ENCODE data around the gene MAST4. TPM values are rescaled to one million over a fixed set of nuclear protein-coding genes. Genes with fewer than 3 reads are reported as not detected.

MAST4 gene
- total RNA-seq, 1 experiment from 2014 or later = 11.8 TPM

DNA sequence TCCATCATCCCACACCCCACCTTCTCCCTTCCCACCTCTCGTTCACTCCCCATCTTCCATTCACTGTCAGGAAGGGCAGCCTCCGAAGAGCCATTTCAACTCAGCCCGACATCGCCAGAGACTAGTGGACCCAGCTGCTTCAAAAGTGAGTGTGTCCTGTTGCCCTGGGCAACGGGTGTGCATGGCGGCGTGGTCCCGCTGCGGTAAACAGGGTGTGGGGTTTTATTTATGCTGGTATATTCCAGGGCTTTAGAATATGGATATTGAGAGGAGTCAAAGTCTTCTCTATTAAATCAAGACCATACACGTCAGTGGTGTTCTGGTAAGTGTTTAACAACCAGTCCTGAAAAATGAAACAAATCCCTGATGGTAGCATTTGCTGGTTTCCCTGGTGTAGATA, 274.5 kb downstream of the MAST4 start:
- Histone ChIP-seq H3K4me2 (ENCODE audit: low read depth, low read length, poor library complexity, severe bottlenecking) (no peak overlapping the region), H3K9ac (ENCODE audit: low read length) (no peak overlapping the region)
- no peak for DNase-seq

GRCh38 chr5:66871651-66872050, 275.5 kb downstream of the MAST4 start:
- Histone ChIP-seq H3K9me3 (ENCODE audit: low read length) (no peaks in the 10 kb centered on the region), H3K27me3 (ENCODE audit: low read length) (no peaks in the 10 kb centered on the region), H3K4me1 (ENCODE audit: low read length) (peaks cover 28% of the 10 kb centered on the region), H3K9me2 (replicated peaks; ENCODE audit: insufficient read depth, low read length) (no peaks in the 10 kb centered on the region), H3K36me3 (ENCODE audit: insufficient read depth, low read length) (no peaks in the 10 kb centered on the region), H3K27ac (ENCODE audit: low read length) (no peak overlapping the region), H3K79me2 (ENCODE audit: low read length) (no peaks in the 10 kb centered on the region), H3K4me3 (ENCODE audit: low read length) (no peak overlapping the region), H3K9ac (ENCODE audit: low read length) (no peak overlapping the region), H3K4me2 (ENCODE audit: low read depth, low read length, poor library complexity, severe bottlenecking) (no peak overlapping the region), H4K20me1 (ENCODE audit: insufficient read depth, low read depth, low read length) (no peaks in the 10 kb centered on the region), H2AFZ (ENCODE audit: low read length) (no peak overlapping the region)
- DNase-seq = no peak

More for the DNA sequence above, 274.5 kb downstream of the MAST4 start:
- Histone ChIP-seq H3K36me3 (ENCODE audit: insufficient read depth, low read length) (no peaks in the 10 kb centered on the region), H3K27ac (ENCODE audit: low read length) (no peak overlapping the region), H3K9me2 (replicated peaks; ENCODE audit: insufficient read depth, low read length) (no peaks in the 10 kb centered on the region), H2AFZ (ENCODE audit: low read length) (no peak overlapping the region), H3K4me1 (ENCODE audit: low read length) (peaks cover 23% of the 10 kb centered on the region), H3K4me3 (ENCODE audit: low read length) (no peak overlapping the region), H4K20me1 (ENCODE audit: insufficient read depth, low read depth, low read length) (no peaks in the 10 kb centered on the region), H3K79me2 (ENCODE audit: low read length) (no peaks in the 10 kb centered on the region), H3K27me3 (ENCODE audit: low read length) (no peaks in the 10 kb centered on the region), H3K9me3 (ENCODE audit: low read length) (no peaks in the 10 kb centered on the region)

DNA sequence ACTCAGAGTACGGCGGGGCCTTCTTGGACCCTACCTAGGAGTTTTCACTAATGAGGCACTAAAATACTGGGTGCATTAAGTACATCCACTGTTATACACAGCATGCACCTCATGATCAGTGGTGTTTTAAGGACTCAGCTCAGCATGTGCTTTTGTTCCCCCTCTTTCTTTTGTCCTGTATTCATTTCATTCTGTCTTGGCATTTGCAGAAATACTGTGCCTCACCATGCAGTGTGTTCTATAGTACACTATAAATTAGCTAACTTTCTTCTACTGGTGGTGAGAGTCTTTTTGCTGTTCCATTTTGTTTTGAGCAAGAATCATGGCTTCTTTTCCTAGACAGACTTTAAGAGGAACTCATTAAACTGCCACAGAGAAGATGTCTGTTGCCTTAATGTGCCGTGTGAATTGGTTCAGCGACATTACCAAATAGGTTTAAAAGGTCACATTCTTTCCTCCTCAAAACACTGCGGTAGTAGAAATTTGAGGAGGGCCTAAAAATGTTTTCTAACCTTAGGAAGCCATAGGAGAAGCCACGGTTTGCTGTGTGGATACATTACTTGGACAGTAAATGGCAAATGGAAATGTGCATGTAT, 276.6 kb downstream of the MAST4 start:
- Histone ChIP-seq H3K79me2 (ENCODE audit: low read length) (no peaks in the 10 kb centered on the region), H3K9me2 (replicated peaks; ENCODE audit: insufficient read depth, low read length) (no peaks in the 10 kb centered on the region), H3K27me3 (ENCODE audit: low read length) (no peaks in the 10 kb centered on the region), H3K4me3 (ENCODE audit: low read length) (no peak overlapping the region), H3K27ac (ENCODE audit: low read length) (no peak overlapping the region), H3K36me3 (ENCODE audit: insufficient read depth, low read length) (no peaks in the 10 kb centered on the region), H4K20me1 (ENCODE audit: insufficient read depth, low read depth, low read length) (no peaks in the 10 kb centered on the region), H3K4me2 (ENCODE audit: low read depth, low read length, poor library complexity, severe bottlenecking) (no peak overlapping the region), H3K9ac (ENCODE audit: low read length) (no peak overlapping the region), H2AFZ (ENCODE audit: low read length) (no peak overlapping the region), H3K4me1 (ENCODE audit: low read length) (peaks cover 30% of the 10 kb centered on the region), H3K9me3 (ENCODE audit: low read length) (no peaks in the 10 kb centered on the region)
- DNase-seq = no peak

GRCh38 chr5:66874004-66874403, 277.8 kb downstream of the MAST4 start:
- H4K20me1 ChIP-seq (ENCODE audit: insufficient read depth, low read depth, low read length) = no peaks in the 10 kb centered on the region
- no peaks in the 10 kb centered on the region for H3K36me3 ChIP-seq (ENCODE audit: insufficient read depth, low read length)
- H3K4me2 ChIP-seq (ENCODE audit: low read depth, low read length, poor library complexity, severe bottlenecking) = no peak overlapping the region
- DNase-seq = no peak
- no peaks in the 10 kb centered on the region for H3K9me3 ChIP-seq (ENCODE audit: low read length)
- peaks cover 27% of the 10 kb centered on the region for H3K4me1 ChIP-seq (ENCODE audit: low read length)
- H3K27me3 ChIP-seq (ENCODE audit: low read length) = no peaks in the 10 kb centered on the region
- no peak overlapping the region for H2AFZ ChIP-seq (ENCODE audit: low read length)
- no peak overlapping the region for H3K27ac ChIP-seq (ENCODE audit: low read length)
- H3K4me3 ChIP-seq (ENCODE audit: low read length) = no peak overlapping the region
- no peaks in the 10 kb centered on the region for H3K79me2 ChIP-seq (ENCODE audit: low read length)
- no peaks in the 10 kb centered on the region for H3K9me2 ChIP-seq (replicated peaks; ENCODE audit: insufficient read depth, low read length)
- H3K9ac ChIP-seq (ENCODE audit: low read length) = no peak overlapping the region

- DNase-seq = peak; percentile 71
- H3K36me3 ChIP-seq (ENCODE audit: insufficient read depth, low read length) = no peaks in the 10 kb centered on the region
- no peaks in the 10 kb centered on the region for H3K79me2 ChIP-seq (ENCODE audit: low read length)
- no peak overlapping the region for H3K27ac ChIP-seq (ENCODE audit: low read length)
- H2AFZ ChIP-seq (ENCODE audit: low read length) = no peak overlapping the region
- no peaks in the 10 kb centered on the region for H3K9me3 ChIP-seq (ENCODE audit: low read length)
- peaks cover 27% of the 10 kb centered on the region for H3K4me1 ChIP-seq (ENCODE audit: low read length)
- no peaks in the 10 kb centered on the region for H3K27me3 ChIP-seq (ENCODE audit: low read length)
- H3K9me2 ChIP-seq (replicated peaks; ENCODE audit: insufficient read depth, low read length) = no peaks in the 10 kb centered on the region
- H3K9ac ChIP-seq (ENCODE audit: low read length) = no peak overlapping the region
- no peaks in the 10 kb centered on the region for H4K20me1 ChIP-seq (ENCODE audit: insufficient read depth, low read depth, low read length)
- no peak overlapping the region for H3K4me3 ChIP-seq (ENCODE audit: low read length)
- peak overlapping the region; percentile 37 for H3K4me2 ChIP-seq (ENCODE audit: low read depth, low read length, poor library complexity, severe bottlenecking)
These were observed 279.1 kb downstream of the MAST4 start for GRCh38 chr5:66875315-66875714.

DNA sequence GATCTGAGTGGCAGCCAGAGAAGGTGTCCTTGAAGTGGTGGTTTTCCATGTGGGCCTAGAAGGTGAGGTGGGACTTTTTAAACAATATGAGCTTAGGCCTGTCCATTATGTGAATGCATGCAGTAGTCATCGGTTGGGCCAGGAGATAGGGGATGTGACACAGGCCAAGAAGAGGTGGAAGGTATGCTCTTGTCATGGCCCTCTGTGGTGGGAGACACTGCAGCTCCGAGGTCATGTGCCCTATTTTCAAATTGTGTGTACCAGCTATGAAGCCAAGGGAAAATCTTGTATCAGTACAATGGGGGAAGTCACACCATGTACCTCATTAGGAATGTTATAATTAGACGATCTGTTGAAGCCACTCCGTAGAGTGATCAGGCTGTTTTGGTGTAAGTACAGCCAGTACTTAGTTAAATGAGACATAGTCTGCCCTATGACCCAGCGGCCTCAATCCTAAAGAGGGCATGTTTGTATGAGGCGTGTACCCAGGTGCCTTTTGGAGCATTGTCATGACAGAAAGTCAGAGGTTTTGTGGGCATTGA, 280.1 kb downstream of the MAST4 start:
- H2AFZ ChIP-seq (ENCODE audit: low read length) = no peak overlapping the region

DNA sequence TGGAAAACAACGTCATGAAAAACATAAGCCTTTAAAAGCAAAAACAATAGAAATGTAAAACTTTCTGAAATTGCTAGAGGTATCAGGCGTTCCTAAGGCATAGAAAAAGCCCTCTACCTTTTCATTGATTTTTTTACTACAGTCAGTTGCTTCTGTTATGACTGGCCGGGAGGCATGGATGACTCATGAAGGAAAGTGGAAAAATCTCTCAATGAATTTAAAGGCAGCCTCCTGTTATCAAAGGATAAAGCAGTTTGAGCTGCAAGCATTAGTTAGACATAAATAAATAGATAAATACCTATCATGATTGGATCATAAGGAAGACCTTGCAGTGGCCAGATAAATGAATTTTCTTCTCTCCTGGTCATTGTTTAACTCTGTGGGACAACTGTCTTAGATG, 281.6 kb downstream of the MAST4 start:
- no peaks in the 10 kb centered on the region for H3K27me3 ChIP-seq (ENCODE audit: low read length)
- H3K36me3 ChIP-seq (ENCODE audit: insufficient read depth, low read length) = no peaks in the 10 kb centered on the region
- no peak overlapping the region for H3K4me2 ChIP-seq (ENCODE audit: low read depth, low read length, poor library complexity, severe bottlenecking)
- no peak overlapping the region for H2AFZ ChIP-seq (ENCODE audit: low read length)
- DNase-seq = no peak
- no peaks in the 10 kb centered on the region for H3K9me3 ChIP-seq (ENCODE audit: low read length)
- H3K4me1 ChIP-seq (ENCODE audit: low read length) = peaks cover 27% of the 10 kb centered on the region
- H3K9ac ChIP-seq (ENCODE audit: low read length) = no peak overlapping the region
- H4K20me1 ChIP-seq (ENCODE audit: insufficient read depth, low read depth, low read length) = no peaks in the 10 kb centered on the region
- H3K9me2 ChIP-seq (replicated peaks; ENCODE audit: insufficient read depth, low read length) = no peaks in the 10 kb centered on the region
- H3K27ac ChIP-seq (ENCODE audit: low read length) = no peak overlapping the region
- no peaks in the 10 kb centered on the region for H3K79me2 ChIP-seq (ENCODE audit: low read length)
- H3K4me3 ChIP-seq (ENCODE audit: low read length) = no peak overlapping the region

More for the DNA sequence above, 280.1 kb downstream of the MAST4 start:
- no peak overlapping the region for H3K4me2 ChIP-seq (ENCODE audit: low read depth, low read length, poor library complexity, severe bottlenecking)
- H3K79me2 ChIP-seq (ENCODE audit: low read length) = no peaks in the 10 kb centered on the region
- no peaks in the 10 kb centered on the region for H3K9me3 ChIP-seq (ENCODE audit: low read length)
- H3K4me1 ChIP-seq (ENCODE audit: low read length) = peaks cover 27% of the 10 kb centered on the region
- DNase-seq = no peak
- H3K4me3 ChIP-seq (ENCODE audit: low read length) = no peak overlapping the region
- H3K36me3 ChIP-seq (ENCODE audit: insufficient read depth, low read length) = no peaks in the 10 kb centered on the region
- no peaks in the 10 kb centered on the region for H4K20me1 ChIP-seq (ENCODE audit: insufficient read depth, low read depth, low read length)
- H3K27ac ChIP-seq (ENCODE audit: low read length) = no peak overlapping the region
- H3K9me2 ChIP-seq (replicated peaks; ENCODE audit: insufficient read depth, low read length) = no peaks in the 10 kb centered on the region
- H3K9ac ChIP-seq (ENCODE audit: low read length) = no peak overlapping the region
- no peaks in the 10 kb centered on the region for H3K27me3 ChIP-seq (ENCODE audit: low read length)

DNA sequence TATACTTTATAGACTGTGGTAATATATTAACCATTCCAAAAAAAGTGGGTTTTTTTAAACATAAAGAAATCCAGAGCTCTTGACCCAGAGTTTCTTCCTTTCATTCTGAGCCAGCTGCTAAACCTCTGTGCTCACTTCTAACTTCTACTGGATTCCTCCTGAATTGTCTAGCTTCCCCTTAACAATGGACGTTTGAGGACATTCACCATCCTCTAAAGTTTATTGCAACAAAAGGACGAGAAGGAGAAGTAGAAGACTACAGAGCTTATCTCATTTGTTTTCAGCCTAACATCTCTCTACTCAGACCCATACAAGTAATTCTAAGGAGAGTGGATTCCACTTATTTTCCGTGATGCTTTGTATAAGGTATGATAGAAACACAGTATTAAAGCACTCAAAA, 284.2 kb downstream of the MAST4 start:
- Histone ChIP-seq H4K20me1 (ENCODE audit: insufficient read depth, low read depth, low read length) (no peaks in the 10 kb centered on the region), H3K9me3 (ENCODE audit: low read length) (no peaks in the 10 kb centered on the region), H3K9me2 (replicated peaks; ENCODE audit: insufficient read depth, low read length) (no peaks in the 10 kb centered on the region), H3K36me3 (ENCODE audit: insufficient read depth, low read length) (no peaks in the 10 kb centered on the region), H3K27me3 (ENCODE audit: low read length) (no peaks in the 10 kb centered on the region), H3K79me2 (ENCODE audit: low read length) (no peaks in the 10 kb centered on the region), H3K4me3 (ENCODE audit: low read length) (no peak overlapping the region), H3K9ac (ENCODE audit: low read length) (no peak overlapping the region), H3K4me2 (ENCODE audit: low read depth, low read length, poor library complexity, severe bottlenecking) (no peak overlapping the region), H3K4me1 (ENCODE audit: low read length) (peaks cover 18% of the 10 kb centered on the region), H3K27ac (ENCODE audit: low read length) (no peak overlapping the region), H2AFZ (ENCODE audit: low read length) (no peak overlapping the region)
- DNase-seq = no peak

Data from Karpas-422 (cell line).